H1 (cell line): ENCODE results near the gene IGSF11. TPM values are rescaled to one million over a fixed set of nuclear protein-coding genes. Genes with fewer than 3 reads are reported as not detected.

Source experiments
- CEBPB ChIP-seq: IDR thresholded peaks from 2 replicates; pipeline ENCODE4 v1.6.1; 2012; ENCODE audit warnings: low read depth, low read length
- MAX ChIP-seq: IDR thresholded peaks from 2 replicates; pipeline ENCODE4 v1.6.1; 2012; ENCODE audit warnings: inconsistent platforms
- RAD21 ChIP-seq, 2 experiments: IDR thresholded peaks in 1 of 2; conservative IDR thresholded peaks in 1 of 2; 2 replicates each; pipeline ENCODE4 v1.6.1; 2011; ENCODE audit warnings: low read depth in 2 of 2, low read length in 2 of 2, improper control_type of control experiment in 1 of 2, inconsistent platforms in 1 of 2, mild to moderate bottlenecking in 1 of 2, moderate library complexity in 1 of 2
- RXRA ChIP-seq: IDR thresholded peaks from 2 replicates; pipeline ENCODE4 v1.6.1; 2011; ENCODE audit warnings: low read depth, mild to moderate bottlenecking, low read length, moderate library complexity; ENCODE audit not compliant: insufficient read depth
- polyA plus RNA-seq, 7 experiments: library from polyadenylated mRNA; depleted of rRNA in 3 of 7; stranded (reverse) in 5 of 7; unstranded in 2 of 7; fragments of >200 nt in 5 of 7; fragments of 200-250 nt in 2 of 7; gene quantifications; 1 replicate in 5 of 7; 2 replicates in 1 of 7; 4 replicates in 1 of 7; pipeline versions ENCODE4 v1.2.1 to v1.2.3, GENCODE V29; 2011 to 2013; ENCODE audit warnings: missing spikeins in 2 of 7, mixed read lengths in 2 of 7
- total RNA-seq: library from RNA; stranded (reverse); fragmentation: NEBNext Ultra II Directional; extraction: Animal tissue kit (Norgen Biotek cat#: 25700); gene quantifications from 2 replicates; pipeline ENCODE4 v1.2.1, GENCODE V29; 2021

IGSF11 gene
- total and polyA plus RNA-seq, 2 of the 8 experiments (the other 6 are each of a cell fraction or from before 2014, with no cell fraction given): 1.1 to 4.1 TPM

DNA sequence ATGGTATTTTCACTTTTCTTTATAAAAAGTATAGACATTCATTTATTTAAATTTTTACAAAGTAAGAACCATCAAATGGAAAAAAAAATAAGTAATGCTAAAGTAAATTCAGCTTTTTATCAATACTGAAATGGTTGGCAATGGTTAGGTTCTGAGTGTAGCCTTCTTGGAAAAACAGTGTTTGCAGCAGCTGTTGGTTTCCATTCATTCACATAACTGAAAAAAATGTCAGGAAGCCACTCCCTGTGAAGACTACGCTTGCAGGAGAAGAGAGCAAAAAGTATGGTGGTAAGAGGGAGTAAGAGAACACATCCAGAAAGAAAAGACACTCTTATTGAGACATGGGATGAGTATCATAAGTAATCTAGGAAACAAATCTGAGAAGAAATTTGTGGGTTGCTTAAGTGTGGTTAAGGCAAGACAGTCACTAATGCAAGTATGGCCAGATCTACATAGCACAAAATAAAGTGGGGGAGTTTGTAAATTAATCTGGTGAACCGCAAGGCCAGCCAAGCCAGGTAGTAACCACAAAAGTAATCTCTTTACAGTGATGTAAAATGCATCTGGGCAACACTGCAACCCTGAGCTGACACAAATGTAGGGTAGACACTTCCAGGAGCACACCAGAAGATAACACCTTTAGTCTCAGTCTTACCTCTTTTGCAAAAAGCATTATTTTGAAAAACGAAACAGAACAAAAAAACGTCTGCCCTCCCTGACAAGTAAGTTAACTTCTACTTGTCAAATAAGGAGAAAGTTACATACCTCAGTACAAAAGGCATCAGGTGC is 133.7 kb downstream of the IGSF11 start (continued):
- no peak for TF ChIP-seq CEBPB
- TF ChIP-seq RXRA: no peak
- TF ChIP-seq RAD21 (IDR thresholded peaks at IDR 0.05 in 1 of 2, conservative IDR thresholded peaks at IDR 0.05 in 1 of 2; ENCODE audit: low read depth in 2 of 2, low read length in 2 of 2): no peak
- TF ChIP-seq MAX: no peak
